GM18951 (cell line): ENCODE measurements around the gene NEO1.

Experiments used
- POLR2A ChIP-seq: IDR thresholded peaks from 4 replicates; pipeline ENCODE4 v1.6.1; 2011; ENCODE audit warnings: mild to moderate bottlenecking; ENCODE audit not compliant: insufficient read length, insufficient read depth; ENCODE audit errors: extremely low read depth
- in situ Hi-C: fragments of 300-500 bp; cut with MboI; formaldehyde crosslinking; loops from one replicate; pipeline ENCODE4 v1.12.0; 2022; ENCODE audit warnings: low sequenced_read_pairs, mixed read lengths, inconsistent platforms; ENCODE audit not compliant: unreplicated experiment

The NEO1 gene

GRCh38 chr15:73047882-73048281 lies 4.4 kb upstream of the NEO1 start:
- in situ Hi-C loops: no loop called here
- no peak for TF ChIP-seq POLR2A

GRCh38 chr15:73048624-73049295 lies 3.5 kb upstream of the NEO1 start:
- TF ChIP-seq POLR2A: no peak
- in situ Hi-C loops: no loop called here

GRCh38 chr15:73049564-73050215 lies 2.6 kb upstream of the NEO1 start:
- no peak for TF ChIP-seq POLR2A

GRCh38 chr15:73050561-73051295 lies 1.5 kb upstream of the NEO1 start:
- TF ChIP-seq POLR2A: no peak
- in situ Hi-C loops: loop anchor here (10.0 kb wide), 1 partner anchor 266 kb away; the partner anchor contains the start of gene ADPGK

More at GRCh38 chr15:73049564-73050215, 2.6 kb upstream of the NEO1 start:
- in situ Hi-C loops: loop anchor here (10.0 kb wide), 1 partner anchor 265 kb away; the partner anchor contains the start of gene ADPGK

GRCh38 chr15:73051391-73051806 lies 864 bp upstream of the NEO1 start:
- in situ Hi-C loops: loop anchor here (10.0 kb wide), 1 partner anchor 267 kb away; the partner anchor contains the start of gene ADPGK
- no peak for TF ChIP-seq POLR2A

GRCh38 chr15:73052653-73053397 lies 562 bp downstream of the NEO1 start:
- TF ChIP-seq POLR2A: no peak
- in situ Hi-C loops: loop anchor here (10.0 kb wide), 1 partner anchor 268 kb away; the partner anchor contains the start of gene ADPGK

- in situ Hi-C loops: loop anchor here (10.0 kb wide), 1 partner anchor 269 kb away; the partner anchor contains the start of gene ADPGK
- no peak for TF ChIP-seq POLR2A
Measured at GRCh38 chr15:73053398-73053723, 1.1 kb downstream of the NEO1 start.

- in situ Hi-C loops: loop anchor here (10.0 kb wide), 1 partner anchor 270 kb away; the partner anchor contains the start of gene ADPGK
- TF ChIP-seq POLR2A: no peak
Measured at GRCh38 chr15:73054417-73054953, 2.2 kb downstream of the NEO1 start.

- in situ Hi-C loops: loop anchor here (10.0 kb wide), 1 partner anchor 272 kb away; the partner anchor contains the start of gene ADPGK
- TF ChIP-seq POLR2A: no peak
Measured at GRCh38 chr15:73056460-73056859, 4.2 kb downstream of the NEO1 start.

- TF ChIP-seq POLR2A: no peak
- in situ Hi-C loops: loop anchor here (10.0 kb wide), 1 partner anchor 274 kb away; the partner anchor contains the start of gene ADPGK
Measured at GRCh38 chr15:73058437-73058836, 6.2 kb downstream of the NEO1 start.

- in situ Hi-C loops: no loop called here
- no peak for TF ChIP-seq POLR2A
Measured at GRCh38 chr15:73065114-73065513, 12.9 kb downstream of the NEO1 start.

GRCh38 chr15:73069109-73069508 lies 16.8 kb downstream of the NEO1 start:
- TF ChIP-seq POLR2A: no peak
- in situ Hi-C loops: no loop called here
